Endodermal cell (in vitro differentiated cells): ENCODE data around the gene KCNK7. TPM values are rescaled to one million over a fixed set of nuclear protein-coding genes. Genes with fewer than 3 reads are reported as not detected.

Experiments
- DNase-seq: peaks from one replicate; pipeline ENCODE4 v3.0.0-alpha.2; 2017
- H3K27ac ChIP-seq: 2 replicates; pipeline ENCODE4 v1.5.1; 2013; ENCODE audit warnings: mild to moderate bottlenecking, low read depth, low read length, moderate library complexity
- H3K27me3 ChIP-seq: 2 replicates; pipeline ENCODE4 v1.6.1; 2013; ENCODE audit warnings: mild to moderate bottlenecking, low read length, moderate library complexity; ENCODE audit not compliant: insufficient read depth, control insufficient read depth, poor library complexity, severe bottlenecking
- H3K36me3 ChIP-seq: 2 replicates; pipeline ENCODE4 v1.7.0; 2013; ENCODE audit warnings: mild to moderate bottlenecking, low read length, moderate library complexity; ENCODE audit not compliant: control insufficient read depth, insufficient read depth
- H3K4me1 ChIP-seq: one replicate; pipeline ENCODE4 v1.7.0; 2013; ENCODE audit warnings: low read length; ENCODE audit not compliant: control insufficient read depth, insufficient read depth
- H3K4me3 ChIP-seq: 2 replicates; pipeline ENCODE4 v1.5.1; 2013; ENCODE audit warnings: mild to moderate bottlenecking, low read length, moderate library complexity
- H3K9ac ChIP-seq: 2 replicates; pipeline ENCODE4 v1.6.1; 2013; ENCODE audit warnings: mild to moderate bottlenecking, low read length, moderate library complexity; ENCODE audit not compliant: poor library complexity, severe bottlenecking; ENCODE audit errors: extremely low read depth
- H3K9me3 ChIP-seq: 2 replicates; pipeline ENCODE4 v1.6.1; 2013; ENCODE audit warnings: mild to moderate bottlenecking, low read length, moderate library complexity; ENCODE audit not compliant: control insufficient read depth
- H3K27ac Mint-ChIP-seq: 2 replicates; pipeline ENCODE4 v1.8.0; 2020; ENCODE audit warnings: mixed read lengths
- H3K27me3 Mint-ChIP-seq: 2 replicates; pipeline ENCODE4 v1.8.0; 2021; ENCODE audit warnings: mild to moderate bottlenecking, mixed read lengths; ENCODE audit not compliant: insufficient read depth
- H3K36me3 Mint-ChIP-seq: 2 replicates; pipeline ENCODE4 v1.8.0; 2020; ENCODE audit warnings: low read depth, mixed read lengths
- H3K4me1 Mint-ChIP-seq: 2 replicates; pipeline ENCODE4 v1.8.0; 2020; ENCODE audit warnings: mixed read lengths
- H3K4me3 Mint-ChIP-seq: 2 replicates; pipeline ENCODE4 v1.8.0; 2020; ENCODE audit warnings: mild to moderate bottlenecking, moderate library complexity, mixed read lengths
- H3K9me3 Mint-ChIP-seq: 2 replicates; pipeline ENCODE4 v1.8.0; 2020; ENCODE audit warnings: mild to moderate bottlenecking, mixed read lengths
- WGBS, 2 experiments: methylation state at CpG; one replicate each; pipeline versions ENCODE4 v1.1.5 to v1.1.7; 2013; ENCODE audit warnings: missing lambda C conversion rate in 2 of 2, mixed read lengths in 1 of 2; ENCODE audit not compliant: insufficient coverage in 1 of 2, insufficient read length in 1 of 2; 5-methylcytosine and 5-hydroxymethylcytosine counted together
- total RNA-seq, 2 donors: library from RNA; stranded (reverse); fragmentation: NEBNext Ultra II Directional in 1 of 2; extraction: Animal tissue kit (Norgen Biotek cat#: 25700) in 1 of 2; gene quantifications; 2 replicates in 1 of 2; 3 replicates in 1 of 2; pipeline ENCODE4 v1.2.1, GENCODE V29; 2021
- TF ChIP-seq, protein P1 (sequence below): fragments of 200-600 bp; sonication (generic); conservative IDR thresholded peaks from 2 replicates; pipeline ENCODE4 v1.5.0; 2021; ENCODE audit warnings: antibody characterized with exemption, mild to moderate bottlenecking

Gene KCNK7
- total RNA-seq, 2 donors from 2014 or later, result 1.2 TPM; not detected in 1

DNA sequence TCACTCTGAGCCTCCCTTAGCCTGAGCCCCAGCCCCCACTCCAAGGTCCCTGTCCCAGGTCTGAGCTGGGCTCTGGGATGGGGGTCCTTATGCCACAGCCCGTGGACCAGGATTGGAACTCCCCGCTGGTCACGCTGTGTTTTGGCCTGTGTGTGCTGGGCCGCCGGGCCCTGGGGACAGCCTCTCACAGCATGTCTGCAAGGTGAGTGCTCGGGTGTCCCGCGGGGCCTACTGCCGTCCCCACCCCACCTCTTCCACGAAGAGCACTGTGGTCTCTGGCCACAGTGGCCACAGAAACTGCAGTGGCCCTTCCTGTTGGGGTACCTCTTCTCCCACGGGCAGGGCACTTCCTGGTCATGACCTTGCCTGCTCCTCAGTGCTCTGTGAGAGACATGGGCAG is 38.8 kb upstream of the KCNK7 start:
- H3K9me3 ChIP-seq, result no peaks in the 10 kb centered on the region
- DNase-seq, result no peak
- 96 to 98% methylated on average over 11 of the region's 11 CpGs for WGBS, 2 experiments
- no peak overlapping the region for H3K27ac ChIP-seq
- Mint-ChIP-seq H3K27ac (no peak overlapping the region), H3K36me3 (peaks cover 28% of the 10 kb centered on the region), H3K9me3 (no peaks in the 10 kb centered on the region), H3K27me3 (no peaks in the 10 kb centered on the region), H3K4me3 (no peak overlapping the region), H3K4me1 (peaks cover 13% of the 10 kb centered on the region)
- H3K27me3 ChIP-seq, result no peaks in the 10 kb centered on the region
- H3K4me3 ChIP-seq, result no peak overlapping the region
- no peaks in the 10 kb centered on the region for H3K4me1 ChIP-seq
- TF ChIP-seq, protein P1, sequence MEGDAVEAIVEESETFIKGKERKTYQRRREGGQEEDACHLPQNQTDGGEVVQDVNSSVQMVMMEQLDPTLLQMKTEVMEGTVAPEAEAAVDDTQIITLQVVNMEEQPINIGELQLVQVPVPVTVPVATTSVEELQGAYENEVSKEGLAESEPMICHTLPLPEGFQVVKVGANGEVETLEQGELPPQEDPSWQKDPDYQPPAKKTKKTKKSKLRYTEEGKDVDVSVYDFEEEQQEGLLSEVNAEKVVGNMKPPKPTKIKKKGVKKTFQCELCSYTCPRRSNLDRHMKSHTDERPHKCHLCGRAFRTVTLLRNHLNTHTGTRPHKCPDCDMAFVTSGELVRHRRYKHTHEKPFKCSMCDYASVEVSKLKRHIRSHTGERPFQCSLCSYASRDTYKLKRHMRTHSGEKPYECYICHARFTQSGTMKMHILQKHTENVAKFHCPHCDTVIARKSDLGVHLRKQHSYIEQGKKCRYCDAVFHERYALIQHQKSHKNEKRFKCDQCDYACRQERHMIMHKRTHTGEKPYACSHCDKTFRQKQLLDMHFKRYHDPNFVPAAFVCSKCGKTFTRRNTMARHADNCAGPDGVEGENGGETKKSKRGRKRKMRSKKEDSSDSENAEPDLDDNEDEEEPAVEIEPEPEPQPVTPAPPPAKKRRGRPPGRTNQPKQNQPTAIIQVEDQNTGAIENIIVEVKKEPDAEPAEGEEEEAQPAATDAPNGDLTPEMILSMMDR, result no peak
- peaks cover 54% of the 10 kb centered on the region for H3K36me3 ChIP-seq
- no peak overlapping the region for H3K9ac ChIP-seq

DNA sequence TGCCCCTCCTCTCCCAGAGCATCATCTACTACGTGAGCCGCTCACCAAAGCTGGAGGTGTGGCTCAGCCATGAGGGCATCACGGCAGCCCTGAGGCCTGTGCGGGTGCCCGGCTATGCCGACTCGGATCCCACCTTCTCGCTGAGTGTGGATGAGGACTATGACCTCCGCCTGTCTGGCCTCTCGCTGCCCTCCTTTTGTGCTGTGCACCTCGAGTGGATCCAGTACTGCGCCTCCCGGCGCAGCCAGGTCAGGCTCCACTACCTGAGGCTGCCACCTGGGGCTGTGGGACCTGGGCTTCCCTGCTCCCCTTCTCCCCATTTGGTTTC is 38.5 kb upstream of the KCNK7 start:
- WGBS, 2 experiments, result 95 to 97% methylated on average over 13 to 14 of the region's 14 CpGs
- Histone ChIP-seq H3K27ac (no peak overlapping the region), H3K4me3 (no peak overlapping the region), H3K9me3 (no peaks in the 10 kb centered on the region), H3K9ac (no peak overlapping the region), H3K27me3 (no peaks in the 10 kb centered on the region), H3K4me1 (no peaks in the 10 kb centered on the region), H3K36me3 (peaks cover 57% of the 10 kb centered on the region)
- Mint-ChIP-seq H3K27ac (no peak overlapping the region), H3K27me3 (no peaks in the 10 kb centered on the region), H3K36me3 (peaks cover 31% of the 10 kb centered on the region), H3K4me3 (no peak overlapping the region), H3K4me1 (peaks cover 13% of the 10 kb centered on the region), H3K9me3 (no peaks in the 10 kb centered on the region)
- DNase-seq, result no peak
- TF ChIP-seq, protein P1, result no peak

DNA sequence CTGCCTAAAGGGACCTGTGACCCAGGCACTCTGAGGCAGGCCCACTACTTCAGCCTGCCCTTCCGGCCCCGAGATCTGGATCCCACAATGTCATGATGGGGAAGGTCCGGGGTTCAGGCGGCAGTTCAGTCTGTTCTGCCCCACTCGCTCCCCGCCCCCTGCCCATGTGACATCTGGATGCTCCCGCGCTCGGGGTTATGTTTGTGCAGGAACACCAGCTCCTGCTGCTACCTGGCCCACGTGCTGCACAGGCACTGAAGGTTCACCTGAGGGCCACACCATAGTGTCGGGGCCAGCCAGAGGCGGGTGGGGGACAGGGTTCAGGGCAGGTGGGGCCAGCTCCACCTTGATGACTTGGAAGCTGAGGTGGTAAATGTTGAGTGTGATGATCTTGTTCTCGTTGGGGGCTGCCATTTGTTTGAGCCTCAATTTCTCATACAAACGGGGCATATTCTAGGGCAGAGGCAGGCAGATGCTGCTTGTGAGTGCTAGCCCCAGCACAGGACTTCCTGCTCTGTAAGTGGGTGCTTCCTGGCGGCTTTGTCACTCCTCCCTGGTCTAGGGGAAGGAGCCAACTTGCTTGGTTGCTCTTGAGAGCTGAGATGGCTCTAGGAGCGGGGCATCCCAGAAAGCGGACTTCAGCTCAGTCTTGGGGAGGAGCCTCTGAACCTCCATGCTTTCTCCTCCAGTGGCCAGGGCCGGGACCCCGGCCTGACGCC is 37.9 kb upstream of the KCNK7 start:
- H3K36me3 ChIP-seq, result peaks cover 62% of the 10 kb centered on the region
- H3K9me3 ChIP-seq, result no peaks in the 10 kb centered on the region
- Mint-ChIP-seq H3K4me3 (no peak overlapping the region), H3K27ac (no peak overlapping the region), H3K36me3 (peaks cover 33% of the 10 kb centered on the region), H3K9me3 (no peaks in the 10 kb centered on the region), H3K4me1 (peaks cover 9% of the 10 kb centered on the region), H3K27me3 (no peaks in the 10 kb centered on the region)
- H3K9ac ChIP-seq, result no peak overlapping the region
- DNase-seq, result no peak
- no peaks in the 10 kb centered on the region for H3K27me3 ChIP-seq
- WGBS, 2 experiments, result 91 to 93% methylated on average over 16 to 20 of the region's 20 CpGs
- no peaks in the 10 kb centered on the region for H3K4me1 ChIP-seq
- no peak overlapping the region for H3K4me3 ChIP-seq
- TF ChIP-seq, protein P1, result no peak
- H3K27ac ChIP-seq, result no peak overlapping the region
